ENCODE measurements around the gene MARCHF7. TPM values are rescaled to one million over a fixed set of nuclear protein-coding genes. Genes with fewer than 3 reads are reported as not detected.

Gene MARCHF7
- total and polyA plus RNA-seq, 2 of the 13 experiments (the other 11 are each of a cell fraction or from before 2014, with no cell fraction given) = 32.8 to 88.5 TPM

DNA sequence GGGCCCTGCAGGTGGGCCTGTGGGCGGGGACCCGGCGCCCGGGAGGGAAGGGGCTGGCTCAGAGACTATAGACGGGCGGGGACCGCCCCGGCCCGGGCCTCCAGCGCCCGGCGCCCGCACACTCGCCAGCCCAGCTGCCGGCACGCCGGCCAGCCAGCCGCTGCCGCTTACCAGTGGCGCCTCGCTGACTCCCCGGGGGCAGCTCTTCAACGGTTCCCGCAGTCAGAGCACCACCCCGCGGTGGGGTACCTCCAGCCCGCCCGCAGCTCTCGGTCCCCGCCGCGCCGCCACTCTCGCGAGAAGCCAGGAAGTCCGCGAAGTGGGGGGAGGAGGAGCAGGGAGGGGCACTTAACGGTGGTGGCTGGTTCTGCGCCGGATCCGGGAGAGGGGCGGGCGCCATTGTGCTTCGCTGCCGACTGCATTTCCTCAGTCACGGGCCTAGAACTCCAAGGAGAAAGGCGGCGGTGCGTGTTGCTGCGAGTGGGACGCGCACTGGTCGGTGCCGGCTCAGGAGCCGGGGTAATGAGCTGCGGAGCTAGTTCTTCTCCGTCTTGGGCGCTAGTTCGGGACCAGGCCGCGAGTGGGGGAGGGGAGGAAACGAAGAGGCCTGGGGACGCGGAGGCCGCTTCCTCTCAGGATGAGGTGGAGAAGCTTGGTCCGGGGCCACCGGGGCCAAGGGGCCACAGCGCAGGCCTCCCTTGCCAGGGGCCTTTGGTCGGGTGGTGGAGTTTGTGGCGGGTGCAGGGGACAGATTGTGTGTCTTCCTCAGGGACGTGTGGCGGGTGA, at the start of gene MARCHF7 (continued):
- TF ChIP-seq, protein P1, sequence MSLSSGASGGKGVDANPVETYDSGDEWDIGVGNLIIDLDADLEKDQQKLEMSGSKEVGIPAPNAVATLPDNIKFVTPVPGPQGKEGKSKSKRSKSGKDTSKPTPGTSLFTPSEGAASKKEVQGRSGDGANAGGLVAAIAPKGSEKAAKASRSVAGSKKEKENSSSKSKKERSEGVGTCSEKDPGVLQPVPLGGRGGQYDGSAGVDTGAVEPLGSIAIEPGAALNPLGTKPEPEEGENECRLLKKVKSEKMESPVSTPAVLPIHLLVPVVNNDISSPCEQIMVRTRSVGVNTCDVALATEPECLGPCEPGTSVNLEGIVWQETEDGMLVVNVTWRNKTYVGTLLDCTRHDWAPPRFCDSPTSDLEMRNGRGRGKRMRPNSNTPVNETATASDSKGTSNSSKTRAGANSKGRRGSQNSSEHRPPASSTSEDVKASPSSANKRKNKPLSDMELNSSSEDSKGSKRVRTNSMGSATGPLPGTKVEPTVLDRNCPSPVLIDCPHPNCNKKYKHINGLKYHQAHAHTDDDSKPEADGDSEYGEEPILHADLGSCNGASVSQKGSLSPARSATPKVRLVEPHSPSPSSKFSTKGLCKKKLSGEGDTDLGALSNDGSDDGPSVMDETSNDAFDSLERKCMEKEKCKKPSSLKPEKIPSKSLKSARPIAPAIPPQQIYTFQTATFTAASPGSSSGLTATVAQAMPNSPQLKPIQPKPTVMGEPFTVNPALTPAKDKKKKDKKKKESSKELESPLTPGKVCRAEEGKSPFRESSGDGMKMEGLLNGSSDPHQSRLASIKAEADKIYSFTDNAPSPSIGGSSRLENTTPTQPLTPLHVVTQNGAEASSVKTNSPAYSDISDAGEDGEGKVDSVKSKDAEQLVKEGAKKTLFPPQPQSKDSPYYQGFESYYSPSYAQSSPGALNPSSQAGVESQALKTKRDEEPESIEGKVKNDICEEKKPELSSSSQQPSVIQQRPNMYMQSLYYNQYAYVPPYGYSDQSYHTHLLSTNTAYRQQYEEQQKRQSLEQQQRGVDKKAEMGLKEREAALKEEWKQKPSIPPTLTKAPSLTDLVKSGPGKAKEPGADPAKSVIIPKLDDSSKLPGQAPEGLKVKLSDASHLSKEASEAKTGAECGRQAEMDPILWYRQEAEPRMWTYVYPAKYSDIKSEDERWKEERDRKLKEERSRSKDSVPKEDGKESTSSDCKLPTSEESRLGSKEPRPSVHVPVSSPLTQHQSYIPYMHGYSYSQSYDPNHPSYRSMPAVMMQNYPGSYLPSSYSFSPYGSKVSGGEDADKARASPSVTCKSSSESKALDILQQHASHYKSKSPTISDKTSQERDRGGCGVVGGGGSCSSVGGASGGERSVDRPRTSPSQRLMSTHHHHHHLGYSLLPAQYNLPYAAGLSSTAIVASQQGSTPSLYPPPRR (CRISPR knock-in tag; IDR thresholded peaks at IDR 0.05; ENCODE audit: borderline replicate concordance) = peak; percentile 82
- TF ChIP-seq ZNF337 (CRISPR knock-in tag; IDR thresholded peaks at IDR 0.05; ENCODE audit: borderline replicate concordance, low read depth) = peak; percentile 99; the same call in 1 of the 2 replicates
- TF ChIP-seq, protein P2, sequence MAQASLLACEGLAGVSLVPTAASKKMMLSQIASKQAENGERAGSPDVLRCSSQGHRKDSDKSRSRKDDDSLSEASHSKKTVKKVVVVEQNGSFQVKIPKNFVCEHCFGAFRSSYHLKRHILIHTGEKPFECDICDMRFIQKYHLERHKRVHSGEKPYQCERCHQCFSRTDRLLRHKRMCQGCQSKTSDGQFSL (CRISPR knock-in tag; IDR thresholded peaks at IDR 0.05) = peak; percentile 97
- TF ChIP-seq, protein P3, sequence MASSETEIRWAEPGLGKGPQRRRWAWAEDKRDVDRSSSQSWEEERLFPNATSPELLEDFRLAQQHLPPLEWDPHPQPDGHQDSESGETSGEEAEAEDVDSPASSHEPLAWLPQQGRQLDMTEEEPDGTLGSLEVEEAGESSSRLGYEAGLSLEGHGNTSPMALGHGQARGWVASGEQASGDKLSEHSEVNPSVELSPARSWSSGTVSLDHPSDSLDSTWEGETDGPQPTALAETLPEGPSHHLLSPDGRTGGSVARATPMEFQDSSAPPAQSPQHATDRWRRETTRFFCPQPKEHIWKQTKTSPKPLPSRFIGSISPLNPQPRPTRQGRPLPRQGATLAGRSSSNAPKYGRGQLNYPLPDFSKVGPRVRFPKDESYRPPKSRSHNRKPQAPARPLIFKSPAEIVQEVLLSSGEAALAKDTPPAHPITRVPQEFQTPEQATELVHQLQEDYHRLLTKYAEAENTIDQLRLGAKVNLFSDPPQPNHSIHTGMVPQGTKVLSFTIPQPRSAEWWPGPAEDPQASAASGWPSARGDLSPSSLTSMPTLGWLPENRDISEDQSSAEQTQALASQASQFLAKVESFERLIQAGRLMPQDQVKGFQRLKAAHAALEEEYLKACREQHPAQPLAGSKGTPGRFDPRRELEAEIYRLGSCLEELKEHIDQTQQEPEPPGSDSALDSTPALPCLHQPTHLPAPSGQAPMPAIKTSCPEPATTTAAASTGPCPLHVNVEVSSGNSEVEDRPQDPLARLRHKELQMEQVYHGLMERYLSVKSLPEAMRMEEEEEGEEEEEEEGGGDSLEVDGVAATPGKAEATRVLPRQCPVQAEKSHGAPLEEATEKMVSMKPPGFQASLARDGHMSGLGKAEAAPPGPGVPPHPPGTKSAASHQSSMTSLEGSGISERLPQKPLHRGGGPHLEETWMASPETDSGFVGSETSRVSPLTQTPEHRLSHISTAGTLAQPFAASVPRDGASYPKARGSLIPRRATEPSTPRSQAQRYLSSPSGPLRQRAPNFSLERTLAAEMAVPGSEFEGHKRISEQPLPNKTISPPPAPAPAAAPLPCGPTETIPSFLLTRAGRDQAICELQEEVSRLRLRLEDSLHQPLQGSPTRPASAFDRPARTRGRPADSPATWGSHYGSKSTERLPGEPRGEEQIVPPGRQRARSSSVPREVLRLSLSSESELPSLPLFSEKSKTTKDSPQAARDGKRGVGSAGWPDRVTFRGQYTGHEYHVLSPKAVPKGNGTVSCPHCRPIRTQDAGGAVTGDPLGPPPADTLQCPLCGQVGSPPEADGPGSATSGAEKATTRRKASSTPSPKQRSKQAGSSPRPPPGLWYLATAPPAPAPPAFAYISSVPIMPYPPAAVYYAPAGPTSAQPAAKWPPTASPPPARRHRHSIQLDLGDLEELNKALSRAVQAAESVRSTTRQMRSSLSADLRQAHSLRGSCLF (CRISPR knock-in tag; IDR thresholded peaks at IDR 0.05; ENCODE audit: borderline replicate concordance) = 0 out of 2 replicates have a peak, but pooled peaks have one; percentile 32
- TF ChIP-seq, protein P4, sequence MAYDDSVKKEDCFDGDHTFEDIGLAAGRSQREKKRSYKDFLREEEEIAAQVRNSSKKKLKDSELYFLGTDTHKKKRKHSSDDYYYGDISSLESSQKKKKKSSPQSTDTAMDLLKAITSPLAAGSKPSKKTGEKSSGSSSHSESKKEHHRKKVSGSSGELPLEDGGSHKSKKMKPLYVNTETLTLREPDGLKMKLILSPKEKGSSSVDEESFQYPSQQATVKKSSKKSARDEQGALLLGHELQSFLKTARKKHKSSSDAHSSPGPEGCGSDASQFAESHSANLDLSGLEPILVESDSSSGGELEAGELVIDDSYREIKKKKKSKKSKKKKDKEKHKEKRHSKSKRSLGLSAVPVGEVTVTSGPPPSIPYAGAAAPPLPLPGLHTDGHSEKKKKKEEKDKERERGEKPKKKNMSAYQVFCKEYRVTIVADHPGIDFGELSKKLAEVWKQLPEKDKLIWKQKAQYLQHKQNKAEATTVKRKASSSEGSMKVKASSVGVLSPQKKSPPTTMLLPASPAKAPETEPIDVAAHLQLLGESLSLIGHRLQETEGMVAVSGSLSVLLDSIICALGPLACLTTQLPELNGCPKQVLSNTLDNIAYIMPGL (CRISPR knock-in tag; IDR thresholded peaks at IDR 0.05; ENCODE audit: borderline replicate concordance in 1 of 2, low read depth in 1 of 2) = peak; percentile 99 to 100
- peak; percentile 97; the same call in 1 of the 2 replicates for TF ChIP-seq SNAI1 (CRISPR knock-in tag; IDR thresholded peaks at IDR 0.05; ENCODE audit: borderline replicate concordance)
- TF ChIP-seq STAT5B (CRISPR knock-in tag; IDR thresholded peaks at IDR 0.05) = peak; percentile 56; the same call in 1 of the 2 replicates
- peak; percentile 85 for TF ChIP-seq GFI1 (CRISPR knock-in tag; IDR thresholded peaks at IDR 0.05; ENCODE audit: borderline replicate concordance)
- TF ChIP-seq, protein P5, sequence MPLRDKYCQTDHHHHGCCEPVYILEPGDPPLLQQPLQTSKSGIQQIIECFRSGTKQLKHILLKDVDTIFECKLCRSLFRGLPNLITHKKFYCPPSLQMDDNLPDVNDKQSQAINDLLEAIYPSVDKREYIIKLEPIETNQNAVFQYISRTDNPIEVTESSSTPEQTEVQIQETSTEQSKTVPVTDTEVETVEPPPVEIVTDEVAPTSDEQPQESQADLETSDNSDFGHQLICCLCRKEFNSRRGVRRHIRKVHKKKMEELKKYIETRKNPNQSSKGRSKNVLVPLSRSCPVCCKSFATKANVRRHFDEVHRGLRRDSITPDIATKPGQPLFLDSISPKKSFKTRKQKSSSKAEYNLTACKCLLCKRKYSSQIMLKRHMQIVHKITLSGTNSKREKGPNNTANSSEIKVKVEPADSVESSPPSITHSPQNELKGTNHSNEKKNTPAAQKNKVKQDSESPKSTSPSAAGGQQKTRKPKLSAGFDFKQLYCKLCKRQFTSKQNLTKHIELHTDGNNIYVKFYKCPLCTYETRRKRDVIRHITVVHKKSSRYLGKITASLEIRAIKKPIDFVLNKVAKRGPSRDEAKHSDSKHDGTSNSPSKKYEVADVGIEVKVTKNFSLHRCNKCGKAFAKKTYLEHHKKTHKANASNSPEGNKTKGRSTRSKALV (CRISPR knock-in tag; IDR thresholded peaks at IDR 0.05) = peak; percentile 73
- TF ChIP-seq, protein P6, sequence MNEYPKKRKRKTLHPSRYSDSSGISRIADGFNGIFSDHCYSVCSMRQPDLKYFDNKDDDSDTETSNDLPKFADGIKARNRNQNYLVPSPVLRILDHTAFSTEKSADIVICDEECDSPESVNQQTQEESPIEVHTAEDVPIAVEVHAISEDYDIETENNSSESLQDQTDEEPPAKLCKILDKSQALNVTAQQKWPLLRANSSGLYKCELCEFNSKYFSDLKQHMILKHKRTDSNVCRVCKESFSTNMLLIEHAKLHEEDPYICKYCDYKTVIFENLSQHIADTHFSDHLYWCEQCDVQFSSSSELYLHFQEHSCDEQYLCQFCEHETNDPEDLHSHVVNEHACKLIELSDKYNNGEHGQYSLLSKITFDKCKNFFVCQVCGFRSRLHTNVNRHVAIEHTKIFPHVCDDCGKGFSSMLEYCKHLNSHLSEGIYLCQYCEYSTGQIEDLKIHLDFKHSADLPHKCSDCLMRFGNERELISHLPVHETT (CRISPR knock-in tag; conservative IDR thresholded peaks at IDR 0.05) = peak; percentile 89
